Endothelial cell (in vitro differentiated cells): ENCODE results near the gene CAPN7. TPM values are rescaled to one million over a fixed set of nuclear protein-coding genes. Genes with fewer than 3 reads are reported as not detected.

Experiments
- DNase-seq: peaks from one replicate; pipeline ENCODE4 v3.0.0; 2021; ENCODE audit warnings: low spot score
- H3K27ac Mint-ChIP-seq: one replicate; pipeline ENCODE4 v1.8.0; 2021; ENCODE audit warnings: mixed read lengths, inconsistent platforms; ENCODE audit not compliant: unreplicated experiment
- H3K27me3 Mint-ChIP-seq: one replicate; pipeline ENCODE4 v1.8.0; 2021; ENCODE audit warnings: mild to moderate bottlenecking, moderate library complexity, mixed read lengths, inconsistent platforms; ENCODE audit not compliant: unreplicated experiment
- H3K36me3 Mint-ChIP-seq: one replicate; pipeline ENCODE4 v1.8.0; 2021; ENCODE audit warnings: mild to moderate bottlenecking, low read depth, mixed read lengths, inconsistent platforms; ENCODE audit not compliant: unreplicated experiment
- H3K4me1 Mint-ChIP-seq: one replicate; pipeline ENCODE4 v1.8.0; 2021; ENCODE audit warnings: mild to moderate bottlenecking, mixed read lengths, inconsistent platforms; ENCODE audit not compliant: unreplicated experiment
- H3K4me3 Mint-ChIP-seq: one replicate; pipeline ENCODE4 v1.8.0; 2021; ENCODE audit warnings: mild to moderate bottlenecking, mixed read lengths, inconsistent platforms; ENCODE audit not compliant: unreplicated experiment
- H3K9me3 Mint-ChIP-seq: one replicate; pipeline ENCODE4 v1.8.0; 2021; ENCODE audit warnings: mixed read lengths, inconsistent platforms; ENCODE audit not compliant: unreplicated experiment
- total RNA-seq: library from RNA; stranded (reverse); fragmentation: NEBNext Ultra II Directional; extraction: Animal tissue kit (Norgen Biotek cat#: 25700); gene quantifications from one replicate; pipeline ENCODE4 v1.2.1, GENCODE V29; 2021; ENCODE audit not compliant: unreplicated experiment
- TF ChIP-seq, protein P1 (sequence below): fragments of 200-600 bp; sonication (generic); IDR thresholded peaks from one replicate; pipeline ENCODE4 v1.5.0; 2021; ENCODE audit warnings: antibody characterized with exemption; ENCODE audit not compliant: unreplicated experiment

CAPN7 gene
- total RNA-seq, 1 donor from 2014 or later: 25.9 TPM

DNA sequence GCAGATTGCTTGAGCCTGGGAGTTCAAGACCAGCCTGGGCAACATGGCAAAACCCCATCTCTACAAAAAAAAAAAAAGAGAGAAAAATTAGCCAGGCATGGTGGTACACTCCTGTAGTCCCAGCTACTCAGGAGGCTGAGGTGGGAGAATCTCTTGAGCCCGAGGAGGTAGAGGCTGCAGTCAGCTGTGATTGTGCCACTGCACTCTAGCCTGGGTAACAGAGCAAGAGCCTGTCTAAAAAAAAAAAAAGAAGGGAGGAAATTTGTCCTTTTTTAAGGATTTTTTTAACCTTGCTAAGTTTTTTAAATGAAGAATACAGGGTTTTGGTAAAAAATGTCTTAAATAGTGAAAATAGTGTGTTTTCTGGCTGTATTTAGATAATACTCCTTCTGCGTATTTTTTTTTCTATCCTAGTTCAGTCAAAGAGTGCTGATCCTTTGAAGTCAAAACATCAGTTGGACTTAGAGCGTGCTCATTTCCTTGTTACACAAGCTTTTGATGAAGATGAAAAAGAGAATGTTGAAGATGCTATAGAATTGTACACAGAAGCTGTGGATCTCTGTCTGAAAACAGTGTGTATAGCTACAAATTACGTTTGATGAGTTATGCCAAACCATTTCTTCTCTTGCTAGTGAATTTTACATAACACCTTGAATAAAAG is 11.1 kb downstream of the CAPN7 start:
- H3K4me1 Mint-ChIP-seq: no peaks in the 10 kb centered on the region
- peaks cover 29% of the 10 kb centered on the region for H3K36me3 Mint-ChIP-seq
- H3K27me3 Mint-ChIP-seq: no peaks in the 10 kb centered on the region
- no peak overlapping the region for H3K27ac Mint-ChIP-seq
- H3K4me3 Mint-ChIP-seq: no peak overlapping the region
- DNase-seq: no peak
- TF ChIP-seq, protein P1, sequence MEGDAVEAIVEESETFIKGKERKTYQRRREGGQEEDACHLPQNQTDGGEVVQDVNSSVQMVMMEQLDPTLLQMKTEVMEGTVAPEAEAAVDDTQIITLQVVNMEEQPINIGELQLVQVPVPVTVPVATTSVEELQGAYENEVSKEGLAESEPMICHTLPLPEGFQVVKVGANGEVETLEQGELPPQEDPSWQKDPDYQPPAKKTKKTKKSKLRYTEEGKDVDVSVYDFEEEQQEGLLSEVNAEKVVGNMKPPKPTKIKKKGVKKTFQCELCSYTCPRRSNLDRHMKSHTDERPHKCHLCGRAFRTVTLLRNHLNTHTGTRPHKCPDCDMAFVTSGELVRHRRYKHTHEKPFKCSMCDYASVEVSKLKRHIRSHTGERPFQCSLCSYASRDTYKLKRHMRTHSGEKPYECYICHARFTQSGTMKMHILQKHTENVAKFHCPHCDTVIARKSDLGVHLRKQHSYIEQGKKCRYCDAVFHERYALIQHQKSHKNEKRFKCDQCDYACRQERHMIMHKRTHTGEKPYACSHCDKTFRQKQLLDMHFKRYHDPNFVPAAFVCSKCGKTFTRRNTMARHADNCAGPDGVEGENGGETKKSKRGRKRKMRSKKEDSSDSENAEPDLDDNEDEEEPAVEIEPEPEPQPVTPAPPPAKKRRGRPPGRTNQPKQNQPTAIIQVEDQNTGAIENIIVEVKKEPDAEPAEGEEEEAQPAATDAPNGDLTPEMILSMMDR: no peak
- H3K9me3 Mint-ChIP-seq: no peaks in the 10 kb centered on the region

DNA sequence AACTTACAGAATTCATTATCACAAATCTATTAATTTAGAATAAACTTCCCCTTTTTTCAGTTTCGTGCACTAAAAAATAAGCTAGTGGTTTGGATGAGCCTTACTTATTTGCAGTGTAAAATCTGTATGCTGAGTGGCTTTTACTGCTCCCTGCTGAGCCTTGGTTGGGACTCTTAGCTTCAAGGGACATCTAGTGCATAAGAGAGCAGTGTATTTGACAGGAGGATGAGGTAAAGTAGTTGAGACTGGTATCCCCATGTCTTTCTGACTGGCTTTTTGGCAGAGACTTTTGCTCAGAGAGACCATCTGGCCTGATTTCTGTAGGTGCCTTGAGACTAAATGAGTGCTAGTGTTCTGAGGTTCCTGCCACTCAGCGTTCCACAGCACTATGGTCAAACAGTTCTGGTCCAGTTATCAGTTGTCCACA is 11.8 kb downstream of the CAPN7 start:
- no peak for DNase-seq
- no peaks in the 10 kb centered on the region for H3K27me3 Mint-ChIP-seq
- H3K4me1 Mint-ChIP-seq: no peaks in the 10 kb centered on the region
- H3K36me3 Mint-ChIP-seq: peaks cover 33% of the 10 kb centered on the region
- no peak overlapping the region for H3K4me3 Mint-ChIP-seq
- no peaks in the 10 kb centered on the region for H3K9me3 Mint-ChIP-seq
- H3K27ac Mint-ChIP-seq: no peak overlapping the region
- TF ChIP-seq, protein P1: no peak

DNA sequence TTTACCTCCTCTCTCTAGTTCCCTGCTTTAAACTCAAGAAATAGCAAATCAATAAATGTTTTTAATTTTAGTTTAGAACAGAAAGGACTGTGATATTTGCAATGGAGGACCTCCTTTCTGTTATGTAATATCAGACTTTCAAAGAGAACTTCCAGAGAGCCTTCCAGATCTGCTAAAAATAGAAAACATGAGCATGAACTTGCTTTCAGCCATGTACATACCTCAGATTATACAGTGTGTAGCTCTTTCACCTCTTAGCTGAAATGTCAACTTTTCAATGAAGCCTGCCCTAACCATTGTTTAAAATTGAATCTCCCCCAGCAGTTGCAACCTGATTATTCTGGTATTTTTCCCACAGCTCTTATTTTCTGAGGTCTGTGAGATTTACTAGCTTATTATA is 12.6 kb downstream of the CAPN7 start:
- TF ChIP-seq, protein P1: no peak
- no peak overlapping the region for H3K27ac Mint-ChIP-seq
- no peaks in the 10 kb centered on the region for H3K9me3 Mint-ChIP-seq
- peaks cover 29% of the 10 kb centered on the region for H3K36me3 Mint-ChIP-seq
- no peak for DNase-seq
- no peaks in the 10 kb centered on the region for H3K4me1 Mint-ChIP-seq
- no peak overlapping the region for H3K4me3 Mint-ChIP-seq
- no peaks in the 10 kb centered on the region for H3K27me3 Mint-ChIP-seq

DNA sequence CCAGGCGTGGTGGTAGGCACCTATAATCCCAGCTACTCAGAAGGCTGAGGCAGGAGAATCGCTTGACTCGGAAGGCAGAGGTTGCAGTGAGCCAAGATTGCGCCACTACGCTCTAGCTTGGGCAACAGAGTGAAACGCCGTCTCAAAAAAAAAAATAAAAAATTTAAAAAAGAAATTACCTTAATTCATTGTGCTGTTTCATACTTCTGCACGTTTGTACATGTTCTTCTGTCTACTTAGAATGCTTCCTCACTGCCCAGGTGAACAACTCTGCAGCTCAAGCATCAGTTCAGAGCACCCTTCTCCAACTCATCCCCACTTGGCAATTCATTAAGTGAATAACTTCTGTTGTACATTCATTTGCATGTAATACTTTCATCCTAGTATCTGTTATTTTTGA is 14.0 kb downstream of the CAPN7 start:
- Mint-ChIP-seq H3K27me3 (no peaks in the 10 kb centered on the region), H3K27ac (no peak overlapping the region), H3K9me3 (no peaks in the 10 kb centered on the region), H3K4me3 (peak overlapping the region; percentile 39), H3K36me3 (peaks cover 29% of the 10 kb centered on the region), H3K4me1 (no peaks in the 10 kb centered on the region)
- TF ChIP-seq, protein P1: no peak
- DNase-seq: no peak

DNA sequence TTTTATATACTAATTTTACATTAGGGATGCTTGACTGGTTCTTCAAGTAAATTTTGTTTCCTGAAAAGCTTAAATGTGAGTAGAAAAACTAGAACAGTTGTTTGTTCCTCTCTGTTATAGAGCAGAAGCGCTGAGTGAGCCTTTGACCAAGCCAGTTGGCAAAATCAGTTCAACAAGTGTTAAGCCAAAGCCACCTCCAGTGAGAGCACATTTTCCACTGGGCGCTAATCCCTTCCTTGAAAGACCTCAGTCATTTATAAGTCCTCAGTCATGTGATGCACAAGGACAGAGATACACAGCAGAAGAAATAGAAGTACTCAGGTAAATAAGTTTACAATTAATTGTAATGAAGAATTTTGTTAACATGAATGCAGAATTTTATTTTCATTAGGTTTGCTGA is 14.6 kb downstream of the CAPN7 start:
- TF ChIP-seq, protein P1: no peak
- H3K9me3 Mint-ChIP-seq: no peaks in the 10 kb centered on the region
- H3K27me3 Mint-ChIP-seq: no peaks in the 10 kb centered on the region
- H3K27ac Mint-ChIP-seq: no peak overlapping the region
- no peak overlapping the region for H3K4me3 Mint-ChIP-seq
- peaks cover 29% of the 10 kb centered on the region for H3K36me3 Mint-ChIP-seq
- DNase-seq: no peak
- no peaks in the 10 kb centered on the region for H3K4me1 Mint-ChIP-seq
